ENCODE measurements around the gene GGA3. TPM values are rescaled to one million over a fixed set of nuclear protein-coding genes. Genes with fewer than 3 reads are reported as not detected.
"Not testable (repeated sequence)": the region's sequence is repeated elsewhere in the genome, so short reads cannot be mapped to it uniquely, and the experiment has no call there.

Gene GGA3
- total RNA-seq, 1 experiment from 2014 or later = 13.1 TPM

DNA sequence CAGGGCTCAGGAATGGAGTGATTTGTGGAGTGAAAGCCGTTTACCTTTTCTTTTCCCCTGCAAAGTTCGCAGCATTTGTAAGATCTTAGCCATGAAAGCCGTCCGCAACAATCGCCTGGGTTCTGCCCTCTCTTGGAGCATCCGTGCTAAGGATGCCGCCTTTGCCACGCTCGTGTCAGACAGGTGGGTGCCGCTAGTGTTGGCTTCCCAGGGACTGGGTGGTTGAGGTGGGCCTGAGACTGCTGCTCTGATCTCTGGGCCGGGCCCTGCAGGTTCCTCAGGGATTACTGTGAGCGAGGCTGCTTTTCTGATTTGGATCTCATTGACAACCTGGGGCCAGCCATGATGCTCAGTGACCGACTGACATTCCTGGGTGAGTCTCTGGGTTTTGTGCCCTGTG, 28.6 kb downstream of the GGA3 start:
- Histone ChIP-seq H3K27ac (no peak overlapping the region), H3K27me3 (replicated peaks) (no peaks in the 10 kb centered on the region), H3K4me1 (replicated peaks) (no peaks in the 10 kb centered on the region), H3K4me3 (no peak overlapping the region), H3K9me3 (replicated peaks) (no peaks in the 10 kb centered on the region), H3K36me3 (peaks cover 99% of the 10 kb centered on the region)
- DNase-seq (ENCODE audit: low read depth in 1 of 2, low spot score in 2 of 2) = no peak

DNA sequence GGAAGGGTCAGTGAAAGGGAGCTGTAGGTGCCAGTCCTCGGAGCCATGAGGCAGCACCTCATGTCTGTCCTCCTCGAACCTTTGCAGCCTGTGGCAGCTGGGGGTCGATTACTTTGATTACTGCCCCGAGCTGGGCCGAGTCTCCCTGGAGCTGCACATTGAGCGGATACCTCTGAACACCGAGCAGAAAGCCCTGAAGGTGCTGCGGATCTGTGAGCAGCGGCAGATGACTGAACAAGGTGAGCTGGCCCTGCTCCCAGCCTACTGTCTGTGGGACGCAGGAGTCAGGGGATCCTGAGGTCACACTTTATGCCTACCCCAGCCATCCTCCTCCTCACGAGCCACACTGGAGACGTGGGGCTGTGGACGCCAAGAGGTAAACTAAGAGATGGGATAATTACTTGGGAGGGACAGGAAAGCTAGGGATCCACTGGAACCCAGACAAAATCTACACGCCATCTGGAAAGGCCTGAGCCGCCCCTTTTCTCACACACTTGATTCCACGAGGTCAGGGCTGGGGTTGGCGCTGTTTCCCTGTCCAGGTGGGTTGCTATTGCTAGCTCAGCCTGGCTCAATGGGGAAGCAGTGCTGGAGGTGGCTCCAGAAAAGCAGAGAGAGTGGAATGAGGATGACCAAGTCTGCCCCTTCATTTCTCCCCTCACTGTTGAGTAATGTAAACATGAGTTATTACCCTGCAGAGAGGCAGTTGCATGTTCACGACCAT, 29.5 kb downstream of the GGA3 start:
- no peaks in the 10 kb centered on the region for H3K9me3 ChIP-seq (replicated peaks)
- no peak for DNase-seq (ENCODE audit: low read depth in 1 of 2, low spot score in 2 of 2)
- H3K27ac ChIP-seq = no peak overlapping the region
- H3K4me1 ChIP-seq (replicated peaks) = no peaks in the 10 kb centered on the region
- H3K27me3 ChIP-seq (replicated peaks) = no peaks in the 10 kb centered on the region
- peaks cover 97% of the 10 kb centered on the region for H3K36me3 ChIP-seq
- H3K4me3 ChIP-seq = no peak overlapping the region

DNA sequence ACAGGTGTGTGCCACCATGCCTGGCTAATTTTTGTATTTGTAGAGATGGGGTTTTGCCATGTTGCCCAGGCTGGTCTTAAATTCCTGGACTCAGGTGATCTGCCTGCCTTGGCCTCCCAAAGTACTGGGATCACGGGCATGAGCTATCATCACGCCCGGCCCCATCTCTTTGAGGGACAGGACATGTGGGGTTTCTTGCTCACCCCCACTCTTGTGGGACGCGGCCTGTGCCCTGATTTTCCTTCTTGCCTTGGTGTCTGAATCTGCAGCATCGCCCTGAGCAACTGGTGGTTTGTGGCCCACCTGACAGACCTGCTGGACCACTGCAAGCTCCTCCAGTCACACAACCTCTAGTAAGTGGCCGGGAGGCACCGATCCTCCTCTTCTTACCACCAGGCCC, 30.3 kb downstream of the GGA3 start:
- H3K9me3 ChIP-seq (replicated peaks) = no peaks in the 10 kb centered on the region
- no peak for DNase-seq (ENCODE audit: low read depth in 1 of 2, low spot score in 2 of 2)
- no peak overlapping the region for H3K4me3 ChIP-seq
- H3K36me3 ChIP-seq = peaks cover 97% of the 10 kb centered on the region
- H3K27ac ChIP-seq = no peak overlapping the region
- H3K4me1 ChIP-seq (replicated peaks) = no peaks in the 10 kb centered on the region
- no peaks in the 10 kb centered on the region for H3K27me3 ChIP-seq (replicated peaks)

DNA sequence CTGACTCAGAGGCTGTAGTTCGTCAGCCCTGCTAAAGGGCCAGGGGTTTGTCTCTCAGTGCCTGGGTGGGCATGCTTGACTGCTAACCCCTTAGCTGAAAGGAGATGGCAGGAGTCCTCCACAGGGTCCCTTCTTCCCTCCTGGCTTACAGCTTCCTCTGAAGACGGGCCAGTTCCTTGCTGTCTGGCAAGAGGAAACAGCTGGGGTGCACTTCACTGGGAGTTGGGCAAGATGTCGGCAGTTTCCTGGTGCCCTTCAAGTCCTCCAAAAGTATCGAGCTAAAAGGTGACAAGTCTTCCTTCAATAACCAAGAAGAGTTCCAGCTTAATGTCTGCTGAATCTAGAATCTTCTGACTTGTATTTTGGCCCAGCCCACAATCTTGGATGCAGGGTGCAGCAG, 32.6 kb downstream of the GGA3 start:
- H3K36me3 ChIP-seq = peaks cover 97% of the 10 kb centered on the region
- no peak overlapping the region for H3K4me3 ChIP-seq
- H3K27me3 ChIP-seq (replicated peaks) = no peaks in the 10 kb centered on the region
- no peaks in the 10 kb centered on the region for H3K9me3 ChIP-seq (replicated peaks)
- H3K27ac ChIP-seq = no peak overlapping the region
- DNase-seq (ENCODE audit: low read depth in 1 of 2, low spot score in 2 of 2) = no peak
- no peaks in the 10 kb centered on the region for H3K4me1 ChIP-seq (replicated peaks)

DNA sequence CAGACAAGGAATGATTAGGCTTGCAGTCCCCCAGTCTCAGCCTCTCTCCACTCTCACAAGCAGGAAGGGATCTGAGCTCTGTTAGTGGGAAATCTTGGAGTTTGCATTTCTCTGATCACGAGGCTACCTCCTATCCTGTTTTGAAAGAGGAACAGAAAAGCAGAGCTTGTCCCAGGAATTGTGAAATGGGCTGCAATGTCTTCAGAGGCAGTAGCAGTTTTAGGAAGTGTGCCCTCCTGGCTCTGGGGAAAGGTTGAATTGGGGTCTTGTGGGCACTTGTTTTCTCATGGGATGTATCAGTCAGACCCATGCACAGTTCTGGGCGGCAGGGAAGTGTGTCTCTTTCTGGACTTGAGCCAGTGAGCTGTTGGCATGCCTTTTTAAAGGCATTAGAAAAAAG, 33.1 kb downstream of the GGA3 start:
- Histone ChIP-seq H3K9me3 (replicated peaks) (no peaks in the 10 kb centered on the region), H3K4me3 (no peak overlapping the region), H3K36me3 (peaks cover 98% of the 10 kb centered on the region), H3K4me1 (replicated peaks) (no peaks in the 10 kb centered on the region), H3K27ac (no peak overlapping the region), H3K27me3 (replicated peaks) (no peaks in the 10 kb centered on the region)
- DNase-seq (ENCODE audit: low read depth in 1 of 2, low spot score in 2 of 2) = no peak

DNA sequence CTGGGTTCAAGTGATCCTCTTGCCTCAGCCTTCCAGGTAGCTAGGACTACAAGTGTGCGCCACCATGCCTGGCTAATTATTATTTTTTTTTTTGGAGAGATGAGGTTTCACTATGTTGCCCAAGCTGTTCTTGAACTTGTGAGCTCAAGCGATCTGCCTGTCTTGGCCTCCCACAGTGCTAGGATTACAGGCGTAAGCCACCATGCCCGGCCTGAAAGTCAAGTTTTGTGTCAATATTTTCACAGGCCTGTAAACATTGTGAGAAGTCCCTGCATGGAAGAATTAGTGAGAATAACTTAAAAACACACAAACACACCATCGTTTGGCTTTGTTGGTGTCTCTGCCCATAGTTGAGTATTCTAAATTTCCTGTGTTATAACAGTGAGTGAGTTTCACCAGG, 33.7 kb downstream of the GGA3 start:
- Histone ChIP-seq H3K27me3 (replicated peaks) (no peaks in the 10 kb centered on the region), H3K27ac (no peak overlapping the region), H3K36me3 (peaks cover 98% of the 10 kb centered on the region), H3K9me3 (replicated peaks) (no peaks in the 10 kb centered on the region), H3K4me3 (no peak overlapping the region), H3K4me1 (replicated peaks) (no peaks in the 10 kb centered on the region)
- DNase-seq (ENCODE audit: low read depth in 1 of 2, low spot score in 2 of 2) = no peak

DNA sequence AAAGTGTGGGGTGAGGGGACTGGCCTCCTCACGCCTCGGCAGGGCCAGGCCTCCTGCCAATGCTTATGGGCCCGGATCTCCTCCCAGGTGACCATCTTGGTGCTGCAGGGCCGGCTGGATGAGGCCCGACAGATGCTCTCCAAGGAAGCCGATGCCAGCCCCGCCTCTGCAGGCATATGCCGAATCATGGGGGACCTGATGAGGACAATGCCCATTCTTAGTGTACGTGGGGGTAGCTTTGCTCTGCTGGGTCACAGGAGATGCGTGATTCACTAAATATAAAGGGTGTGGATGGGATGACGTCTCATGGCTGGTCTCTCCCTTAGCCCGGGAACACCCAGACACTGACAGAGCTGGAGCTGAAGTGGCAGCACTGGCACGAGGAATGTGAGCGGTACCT, 36.4 kb downstream of the GGA3 start:
- Histone ChIP-seq H3K27me3 (replicated peaks) (no peaks in the 10 kb centered on the region), H3K27ac (no peak overlapping the region), H3K36me3 (peaks cover 96% of the 10 kb centered on the region), H3K4me3 (no peak overlapping the region), H3K4me1 (replicated peaks) (no peaks in the 10 kb centered on the region), H3K9me3 (replicated peaks) (no peaks in the 10 kb centered on the region)
- no peak for DNase-seq (ENCODE audit: low read depth in 1 of 2, low spot score in 2 of 2)

DNA sequence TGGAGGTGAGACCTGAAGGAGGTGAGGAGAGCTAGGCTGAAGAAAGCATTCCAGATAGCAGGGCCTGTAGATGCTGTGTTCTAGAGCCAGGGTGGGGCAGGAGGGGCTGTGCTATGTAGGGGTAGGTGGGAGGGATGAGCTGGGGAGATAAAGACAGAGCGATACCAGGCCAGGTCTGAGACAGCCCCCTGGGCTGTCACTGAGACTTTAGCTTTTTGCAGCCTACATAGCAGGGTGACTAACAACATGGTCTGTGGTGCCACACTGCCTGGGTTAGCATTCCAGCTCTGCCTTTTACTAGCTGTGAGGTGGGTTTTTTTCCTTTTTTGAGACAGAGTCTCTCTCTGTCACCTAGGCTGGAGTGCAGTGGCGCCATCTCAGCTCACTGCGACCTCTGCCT, 41.6 kb downstream of the GGA3 start:
- no peak overlapping the region for H3K27ac ChIP-seq
- no peak for DNase-seq (ENCODE audit: low read depth in 1 of 2, low spot score in 2 of 2)
- H3K4me3 ChIP-seq = no peak overlapping the region
- H3K27me3 ChIP-seq (replicated peaks) = no peaks in the 10 kb centered on the region
- peaks cover 97% of the 10 kb centered on the region for H3K36me3 ChIP-seq
- H3K9me3 ChIP-seq (replicated peaks) = no peaks in the 10 kb centered on the region
- no peaks in the 10 kb centered on the region for H3K4me1 ChIP-seq (replicated peaks)

DNA sequence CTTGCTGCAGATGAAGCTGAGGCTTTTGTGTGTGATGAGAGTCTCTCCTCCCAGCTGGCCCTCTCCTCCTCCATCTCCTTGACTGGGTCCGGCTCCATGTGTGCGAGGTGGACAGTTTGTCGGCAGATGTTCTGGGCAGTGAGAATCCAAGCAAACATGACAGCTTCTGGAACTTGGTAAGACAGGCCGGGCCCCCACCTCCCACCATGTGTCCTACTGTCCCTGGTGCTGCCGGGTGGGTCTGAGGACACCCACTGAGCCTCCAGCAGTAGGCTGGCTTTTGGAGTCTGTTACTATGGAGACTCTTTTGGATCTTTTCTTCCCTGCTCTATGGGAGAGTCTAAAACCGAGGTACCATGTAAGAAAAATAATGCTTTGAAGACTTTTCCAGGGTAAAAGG, 43.3 kb downstream of the GGA3 start:
- Histone ChIP-seq H3K36me3 (peaks cover 97% of the 10 kb centered on the region), H3K27ac (no peak overlapping the region), H3K27me3 (replicated peaks) (no peaks in the 10 kb centered on the region), H3K4me1 (replicated peaks) (no peaks in the 10 kb centered on the region), H3K4me3 (no peak overlapping the region), H3K9me3 (replicated peaks) (no peaks in the 10 kb centered on the region)
- no peak for DNase-seq (ENCODE audit: low read depth in 1 of 2, low spot score in 2 of 2)

DNA sequence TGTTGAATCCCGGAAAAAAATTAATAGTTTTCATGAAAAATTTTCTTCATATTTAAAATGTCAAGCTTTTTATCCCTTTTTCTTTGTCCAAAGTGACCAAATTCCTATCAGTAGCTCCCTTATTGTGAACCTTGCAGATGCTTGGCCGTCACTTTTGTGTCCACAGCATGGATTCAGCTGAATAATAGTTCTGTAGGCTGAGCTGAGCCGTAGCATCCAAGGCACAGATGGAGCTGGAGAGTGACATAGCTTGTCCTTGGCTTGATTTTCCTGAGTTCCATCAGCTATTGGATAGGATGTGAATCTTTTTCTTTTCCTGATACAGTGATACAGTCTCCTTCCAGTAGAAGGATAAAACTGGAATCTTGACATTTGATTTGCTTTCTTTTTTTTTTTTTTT, 52.3 kb downstream of the GGA3 start:
- H3K4me1 ChIP-seq (replicated peaks) = peaks cover 18% of the 10 kb centered on the region
- no peak overlapping the region for H3K27ac ChIP-seq
- peaks cover 69% of the 10 kb centered on the region for H3K36me3 ChIP-seq
- no peak for DNase-seq (ENCODE audit: low read depth in 1 of 2, low spot score in 2 of 2)
- no peak overlapping the region for H3K4me3 ChIP-seq
- H3K27me3 ChIP-seq (replicated peaks) = no peaks in the 10 kb centered on the region
- H3K9me3 ChIP-seq (replicated peaks) = no peaks in the 10 kb centered on the region

DNA sequence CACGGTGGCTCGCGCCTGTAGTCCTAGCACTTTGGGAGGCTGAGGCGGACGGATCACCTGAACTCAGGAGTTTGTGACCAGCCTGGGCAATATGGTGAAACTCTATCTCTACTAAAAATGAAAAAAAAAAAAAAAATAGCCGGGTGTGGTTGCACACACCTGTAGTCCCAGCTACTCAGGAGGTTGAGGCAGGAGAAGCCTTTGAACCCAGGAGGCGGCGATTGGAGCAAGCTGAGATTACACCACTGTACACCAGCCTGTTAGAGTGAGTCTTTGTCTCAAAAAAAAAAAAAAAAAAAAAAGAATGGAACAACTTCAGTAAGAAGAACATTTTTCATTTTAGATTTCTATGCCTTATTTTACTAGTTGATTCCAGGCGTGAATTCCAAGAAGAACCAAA, 53.2 kb downstream of the GGA3 start:
- Histone ChIP-seq H3K27ac (no peak overlapping the region), H3K4me1 (replicated peaks) (peaks cover 18% of the 10 kb centered on the region), H3K9me3 (replicated peaks) (no peaks in the 10 kb centered on the region), H3K4me3 (no peak overlapping the region), H3K36me3 (peaks cover 60% of the 10 kb centered on the region), H3K27me3 (replicated peaks) (no peaks in the 10 kb centered on the region)
- DNase-seq (ENCODE audit: low read depth in 1 of 2, low spot score in 2 of 2) = no peak

DNA sequence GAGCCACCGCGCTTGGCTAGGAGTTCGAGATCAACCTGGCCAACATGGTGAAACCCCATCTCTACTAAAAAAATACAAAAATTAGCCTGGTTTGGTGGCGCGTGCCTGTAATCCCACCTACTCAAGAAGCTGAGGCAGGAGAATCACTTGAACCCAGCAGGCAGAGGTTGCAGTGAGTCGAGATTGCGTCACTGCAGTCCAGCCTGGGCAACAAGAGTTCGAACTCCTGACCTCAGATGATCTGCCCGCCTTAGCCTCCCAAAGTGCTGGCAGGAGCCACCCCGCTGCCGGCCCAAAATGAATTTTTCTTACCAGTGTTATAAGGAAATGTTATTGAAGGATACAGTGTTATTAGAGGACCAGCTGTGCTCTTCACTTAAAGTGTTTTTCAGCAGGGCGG, 53.6 kb downstream of the GGA3 start:
- Histone ChIP-seq H3K4me3 (no peak overlapping the region), H3K36me3 (peaks cover 56% of the 10 kb centered on the region), H3K27me3 (replicated peaks) (no peaks in the 10 kb centered on the region), H3K27ac (no peak overlapping the region), H3K4me1 (replicated peaks) (peaks cover 18% of the 10 kb centered on the region), H3K9me3 (replicated peaks) (no peaks in the 10 kb centered on the region)
- DNase-seq (ENCODE audit: low read depth in 1 of 2, low spot score in 2 of 2) = no peak

DNA sequence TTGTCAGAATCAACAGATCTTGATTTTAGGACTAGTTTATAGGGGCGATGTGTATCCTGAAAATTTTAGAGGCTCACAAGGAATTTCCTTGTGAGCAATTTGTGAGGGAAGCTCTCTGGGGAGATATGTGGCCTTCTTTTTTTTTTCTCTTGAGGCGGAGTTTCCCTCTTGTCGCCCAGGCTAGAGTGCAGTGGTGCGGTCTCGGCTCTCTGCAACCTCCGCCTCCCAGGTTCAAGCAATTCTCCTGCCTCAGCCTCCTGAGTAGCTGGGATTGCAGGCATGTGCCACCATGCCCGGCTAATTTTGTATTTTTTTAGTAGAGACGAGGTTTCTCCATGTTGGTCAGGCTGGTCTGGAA, 54.4 kb downstream of the GGA3 start:
- not testable (repeated sequence) for H3K9me3 ChIP-seq (replicated peaks); H3K27me3 ChIP-seq (replicated peaks); H3K27ac ChIP-seq; DNase-seq (ENCODE audit: low read depth in 1 of 2, low spot score in 2 of 2)
- Histone ChIP-seq H3K4me3 (peak overlapping the region; percentile 74), H3K36me3 (peaks cover 50% of the 10 kb centered on the region), H3K4me1 (replicated peaks) (peaks cover 18% of the 10 kb centered on the region)

DNA sequence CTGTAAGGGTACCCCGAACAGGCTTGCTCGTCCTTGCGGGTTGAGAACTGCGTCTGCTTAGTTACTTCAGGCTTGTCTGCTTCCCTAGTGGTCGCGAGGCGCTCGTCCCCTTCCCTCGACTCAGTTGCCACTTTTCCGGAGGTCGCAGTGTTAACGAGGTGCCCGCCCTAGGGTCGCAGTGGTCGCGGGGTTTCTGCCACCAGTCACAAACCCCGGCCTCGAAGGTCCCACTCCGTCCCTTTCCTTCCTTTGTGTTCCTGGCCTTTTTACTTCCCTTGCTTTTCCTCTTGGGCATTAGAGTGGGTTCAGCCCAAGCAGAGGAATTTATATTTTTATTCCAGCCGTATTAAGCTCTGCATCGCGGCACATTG, 55.6 kb downstream of the GGA3 start:
- peak overlapping the region; percentile 95 for H3K27ac ChIP-seq

More for the DNA sequence above, 55.6 kb downstream of the GGA3 start:
- no peak for DNase-seq (ENCODE audit: low read depth in 1 of 2, low spot score in 2 of 2)
- Histone ChIP-seq H3K27me3 (replicated peaks) (no peaks in the 10 kb centered on the region), H3K36me3 (peaks cover 38% of the 10 kb centered on the region), H3K4me1 (replicated peaks) (peaks cover 18% of the 10 kb centered on the region), H3K4me3 (peak overlapping the region; percentile 74), H3K9me3 (replicated peaks) (no peaks in the 10 kb centered on the region)

Data from SJSA1 (cell line).